Naive thymus-derived CD4-positive, alpha-beta T cell (primary cell): ENCODE data around the gene TMEM174. TPM values are rescaled to one million over a fixed set of nuclear protein-coding genes. Genes with fewer than 3 reads are reported as not detected.

Source experiments
- ATAC-seq: fragments of 150-1000 bp; cut with Tn5 transposase; 2 replicates; pipeline ENCODE4 v1.10.0; 2021; ENCODE audit warnings: mild to moderate bottlenecking, moderate library complexity
- CTCF ChIA-PET: fragments of 350-600 bp; sonication (Branson Sonifier 250); formaldehyde crosslinking; loops from one replicate; lab custom pipeline; 2021; ENCODE audit warnings: antibody characterized with exemption; lab: Charles Lee
- POLR2A ChIA-PET: fragments of 350-600 bp; sonication (Branson Sonifier 250); formaldehyde crosslinking; loops from one replicate; lab custom pipeline; 2021; ENCODE audit warnings: antibody characterized with exemption, inconsistent platforms; lab: Charles Lee
- DNase-seq, 9 donors: peaks; one replicate each; pipeline versions ENCODE4 v3.0.0 to v3.0.0-alpha.2; 2020 to 2022; ENCODE audit warnings: mixed read lengths in 1 of 9
- H3K27ac ChIP-seq: one replicate; pipeline ENCODE4 v1.7.0; 2013; ENCODE audit warnings: mild to moderate bottlenecking, low read depth, low read length, moderate library complexity
- H3K27me3 ChIP-seq, 2 donors: one replicate each; pipeline ENCODE4 v1.7.0; 2013; ENCODE audit warnings: low read length in 2 of 2, mild to moderate bottlenecking in 2 of 2, moderate library complexity in 2 of 2; ENCODE audit not compliant: control insufficient read depth in 2 of 2, insufficient read depth in 2 of 2
- H3K36me3 ChIP-seq, 3 experiments: 1 replicate in 2 of 3; 2 replicates in 1 of 3; pipeline ENCODE4 v1.7.0; 2013; ENCODE audit warnings: low read length in 3 of 3, mild to moderate bottlenecking in 3 of 3, moderate library complexity in 1 of 3; ENCODE audit not compliant: insufficient read depth in 3 of 3, control insufficient read depth in 2 of 3
- H3K4me1 ChIP-seq, 2 donors: one replicate each; pipeline ENCODE4 v1.7.0; 2013; ENCODE audit warnings: low read length in 2 of 2, mild to moderate bottlenecking in 2 of 2, moderate library complexity in 1 of 2; ENCODE audit not compliant: control insufficient read depth in 2 of 2, insufficient read depth in 2 of 2
- H3K4me3 ChIP-seq: 2 replicates; pipeline ENCODE4 v1.7.0; 2013; ENCODE audit warnings: mild to moderate bottlenecking, low read length
- H3K9me3 ChIP-seq, 3 experiments: 1 replicate in 2 of 3; 2 replicates in 1 of 3; pipeline ENCODE4 v1.7.0; 2013; ENCODE audit warnings: low read length in 3 of 3; ENCODE audit not compliant: control insufficient read depth in 2 of 3
- H3K27ac Mint-ChIP-seq, 9 donors: one replicate each; pipeline ENCODE4 v1.8.0; 2020 to 2022; ENCODE audit warnings: mixed read lengths in 9 of 9, mild to moderate bottlenecking in 8 of 9, moderate library complexity in 5 of 9, inconsistent platforms in 2 of 9
- H3K27me3 Mint-ChIP-seq, 5 donors: one replicate each; pipeline ENCODE4 v1.8.0; 2021 to 2022; ENCODE audit warnings: mixed read lengths in 5 of 5, mild to moderate bottlenecking in 1 of 5
- H3K36me3 Mint-ChIP-seq, 5 donors: one replicate each; pipeline ENCODE4 v1.8.0; 2020 to 2022; ENCODE audit warnings: mixed read lengths in 5 of 5, mild to moderate bottlenecking in 3 of 5, inconsistent platforms in 1 of 5
- H3K4me1 Mint-ChIP-seq, 7 donors: one replicate each; pipeline ENCODE4 v1.8.0; 2020 to 2022; ENCODE audit warnings: mixed read lengths in 7 of 7, mild to moderate bottlenecking in 3 of 7, inconsistent platforms in 1 of 7
- H3K4me3 Mint-ChIP-seq, 10 donors: one replicate each; pipeline ENCODE4 v1.8.0; 2020 to 2022; ENCODE audit warnings: mild to moderate bottlenecking in 10 of 10, mixed read lengths in 10 of 10, moderate library complexity in 6 of 10, inconsistent platforms in 2 of 10
- H3K9me3 Mint-ChIP-seq, 11 donors: one replicate each; pipeline ENCODE4 v1.8.0; 2020 to 2022; ENCODE audit warnings: mixed read lengths in 11 of 11, mild to moderate bottlenecking in 4 of 11, inconsistent platforms in 1 of 11, moderate library complexity in 1 of 11
- intact Hi-C, 2 donors: fragments of 100-400 bp; cut with micrococcal nuclease; formaldehyde crosslinking; loops; one replicate each; pipeline ENCODE4 v1.15.1; 2023
- polyA plus RNA-seq, 2 donors: library from polyadenylated mRNA; unstranded; fragments of 300-500 nt; fragmentation: Illumina TruSeq; gene quantifications; one replicate each; pipeline ENCODE4 v1.2.3, GENCODE V29; 2021
- total RNA-seq, 6 experiments: library from RNA in 5 of 6; stranded (reverse) in 5 of 6; gene quantifications; 1 replicate in 5 of 6; 2 replicates in 1 of 6; pipeline ENCODE4 v1.2.3 and lab custom pipeline; 2021 to 2026

Gene TMEM174
- total and polyA plus RNA-seq, 7 experiments from 2014 or later, result not detected

- no peaks in the 10 kb centered on the region for H3K9me3 ChIP-seq
- no peak overlapping the region for H3K27ac ChIP-seq
- no peak overlapping the region for H3K4me3 ChIP-seq
- intact Hi-C loops, result no loop called here
- Mint-ChIP-seq H3K27ac (no peak overlapping the region), H3K36me3 (no peaks in the 10 kb centered on the region), H3K9me3 (peaks cover 0 to 2% (median 0%) of the 10 kb centered on the region in 11 donors), H3K4me1 (peaks cover 0 to 2% (median 0%) of the 10 kb centered on the region in 7 donors), H3K4me3 (no peak overlapping the region), H3K27me3 (peaks cover 66 to 86% (median 79%) of the 10 kb centered on the region in 5 donors)
- ChIA-PET POLR2A (no interaction called here), CTCF (interaction anchor here (0.6 kb wide), 1 partner anchor 1791 kb away, joined by 3 read pairs; no protein-coding TSS in a partner anchor)
- no peak for ATAC-seq
- H3K36me3 ChIP-seq, result no peaks in the 10 kb centered on the region
- DNase-seq, result no peak
- H3K27me3 ChIP-seq, result peaks cover 0 to 5% of the 10 kb centered on the region in 2 donors
- no peaks in the 10 kb centered on the region for H3K4me1 ChIP-seq
These were observed 5.3 kb downstream of the TMEM174 start for GRCh38 chr5:73178265-73178664.

- ChIA-PET POLR2A (no interaction called here), CTCF (no interaction called here)
- DNase-seq (no peak), ATAC-seq (no peak)
- H3K27ac ChIP-seq, result no peak overlapping the region
- no peaks in the 10 kb centered on the region for H3K4me1 ChIP-seq
- H3K4me3 ChIP-seq, result no peak overlapping the region
- no peaks in the 10 kb centered on the region for H3K9me3 ChIP-seq
- Mint-ChIP-seq H3K36me3 (peaks cover 0 to 5% (median 3%) of the 10 kb centered on the region in 5 donors), H3K4me3 (no peak overlapping the region), H3K27ac (no peak overlapping the region), H3K27me3 (peaks cover 55 to 86% (median 76%) of the 10 kb centered on the region in 5 donors), H3K4me1 (no peaks in the 10 kb centered on the region), H3K9me3 (peaks cover 0 to 7% (median 5%) of the 10 kb centered on the region in 11 donors)
- H3K27me3 ChIP-seq, result peaks cover 0 to 5% of the 10 kb centered on the region in 2 donors
- no peaks in the 10 kb centered on the region for H3K36me3 ChIP-seq
- intact Hi-C loops, result no loop called here
These were observed 6.7 kb downstream of the TMEM174 start for GRCh38 chr5:73179730-73180129.

- CTCF ChIA-PET, result no interaction called here
- Mint-ChIP-seq H3K36me3 (peaks cover 0 to 5% (median 3%) of the 10 kb centered on the region in 5 donors), H3K9me3 (peaks cover 0 to 12% (median 5%) of the 10 kb centered on the region in 11 donors), H3K4me1 (no peaks in the 10 kb centered on the region), H3K27me3 (peaks cover 57 to 81% (median 76%) of the 10 kb centered on the region in 5 donors), H3K4me3 (no peak overlapping the region), H3K27ac (no peak overlapping the region)
- intact Hi-C loops, result no loop called here
- ATAC-seq (no peak), DNase-seq (no peak)
- no peak overlapping the region for H3K27ac ChIP-seq
- no peaks in the 10 kb centered on the region for H3K9me3 ChIP-seq
- POLR2A ChIA-PET, result no interaction called here
- no peak overlapping the region for H3K4me3 ChIP-seq
- H3K27me3 ChIP-seq, result peaks cover 0 to 3% of the 10 kb centered on the region in 2 donors
- no peaks in the 10 kb centered on the region for H3K36me3 ChIP-seq
- H3K4me1 ChIP-seq, result no peaks in the 10 kb centered on the region
These were observed 7.6 kb downstream of the TMEM174 start for GRCh38 chr5:73180566-73180965.

- Histone ChIP-seq H3K27ac (no peak overlapping the region), H3K36me3 (no peaks in the 10 kb centered on the region), H3K27me3 (peaks cover 0 to 3% of the 10 kb centered on the region in 2 donors), H3K9me3 (no peaks in the 10 kb centered on the region), H3K4me1 (no peaks in the 10 kb centered on the region), H3K4me3 (no peak overlapping the region)
- intact Hi-C loops, result no loop called here
- no peaks in the 10 kb centered on the region for H3K4me1 Mint-ChIP-seq
- no peak overlapping the region for H3K4me3 Mint-ChIP-seq
- no peak overlapping the region for H3K27ac Mint-ChIP-seq
- peaks cover 0 to 12% (median 5%) of the 10 kb centered on the region in 11 donors for H3K9me3 Mint-ChIP-seq
- POLR2A ChIA-PET, result no interaction called here
- CTCF ChIA-PET, result no interaction called here
- H3K36me3 Mint-ChIP-seq, result peaks cover 0 to 5% (median 3%) of the 10 kb centered on the region in 5 donors
- no peak for ATAC-seq
- DNase-seq, result no peak
- peaks cover 48 to 73% (median 59%) of the 10 kb centered on the region in 5 donors for H3K27me3 Mint-ChIP-seq
These were observed 9.3 kb downstream of the TMEM174 start for GRCh38 chr5:73182307-73182706.

- Mint-ChIP-seq H3K4me1 (no peaks in the 10 kb centered on the region), H3K9me3 (peaks cover 0 to 12% (median 5%) of the 10 kb centered on the region in 11 donors), H3K27me3 (peaks cover 47 to 76% (median 54%) of the 10 kb centered on the region in 5 donors), H3K4me3 (no peak overlapping the region), H3K36me3 (peaks cover 0 to 5% (median 3%) of the 10 kb centered on the region in 5 donors), H3K27ac (no peak overlapping the region)
- no peaks in the 10 kb centered on the region for H3K4me1 ChIP-seq
- H3K27me3 ChIP-seq, result peaks cover 0 to 3% of the 10 kb centered on the region in 2 donors
- ChIA-PET CTCF (no interaction called here), POLR2A (no interaction called here)
- H3K27ac ChIP-seq, result no peak overlapping the region
- intact Hi-C loops, result no loop called here
- H3K4me3 ChIP-seq, result no peak overlapping the region
- no peaks in the 10 kb centered on the region for H3K36me3 ChIP-seq
- ATAC-seq (no peak), DNase-seq (no peak)
- H3K9me3 ChIP-seq, result no peaks in the 10 kb centered on the region
These were observed 10.0 kb downstream of the TMEM174 start for GRCh38 chr5:73183000-73183399.

- intact Hi-C loops, result no loop called here
- POLR2A ChIA-PET, result no interaction called here
- no peaks in the 10 kb centered on the region for H3K9me3 ChIP-seq
- no peak overlapping the region for H3K4me3 ChIP-seq
- Mint-ChIP-seq H3K27ac (no peak overlapping the region), H3K36me3 (peaks cover 0 to 5% (median 3%) of the 10 kb centered on the region in 5 donors), H3K4me3 (no peak overlapping the region), H3K4me1 (no peaks in the 10 kb centered on the region), H3K27me3 (peaks cover 45 to 73% (median 52%) of the 10 kb centered on the region in 5 donors), H3K9me3 (peaks cover 0 to 12% (median 5%) of the 10 kb centered on the region in 11 donors)
- peaks cover 0 to 3% of the 10 kb centered on the region in 2 donors for H3K27me3 ChIP-seq
- no peak for ATAC-seq
- no peaks in the 10 kb centered on the region for H3K36me3 ChIP-seq
- DNase-seq, result no peak
- CTCF ChIA-PET, result no interaction called here
- H3K4me1 ChIP-seq, result no peaks in the 10 kb centered on the region
- no peak overlapping the region for H3K27ac ChIP-seq
These were observed 10.5 kb downstream of the TMEM174 start for GRCh38 chr5:73183481-73183891.

GRCh38 chr5:73186976-73187375 lies 14.0 kb downstream of the TMEM174 start:
- Mint-ChIP-seq H3K27ac (no peak overlapping the region), H3K27me3 (peaks cover 43 to 75% (median 48%) of the 10 kb centered on the region in 5 donors), H3K4me3 (no peak overlapping the region), H3K36me3 (peaks cover 0 to 5% (median 3%) of the 10 kb centered on the region in 5 donors), H3K4me1 (no peaks in the 10 kb centered on the region), H3K9me3 (peaks cover 0 to 12% (median 5%) of the 10 kb centered on the region in 11 donors)
- CTCF ChIA-PET, result no interaction called here
- Histone ChIP-seq H3K27me3 (peaks cover 0 to 3% of the 10 kb centered on the region in 2 donors), H3K4me3 (no peak overlapping the region), H3K36me3 (no peaks in the 10 kb centered on the region), H3K4me1 (no peaks in the 10 kb centered on the region), H3K9me3 (no peaks in the 10 kb centered on the region), H3K27ac (no peak overlapping the region)
- ATAC-seq, result no peak
- no peak for DNase-seq
- intact Hi-C loops, result no loop called here
- POLR2A ChIA-PET, result no interaction called here
